Colonic mucosa (tissue), 4 donors: ENCODE measurements around the gene E4F1. TPM values are rescaled to one million over a fixed set of nuclear protein-coding genes. Genes with fewer than 3 reads are reported as not detected.
A peak's percentile ranks its signal among the peaks of the same experiment; 100 is the strongest.

Experiments
- DNase-seq: peaks from one replicate; pipeline ENCODE4 v3.0.0-alpha.2; 2020
- H3K27ac ChIP-seq: fragments of 200-600 bp; one replicate; pipeline ENCODE4 v1.8.0; 2021
- H3K27me3 ChIP-seq: fragments of 200-600 bp; one replicate; pipeline ENCODE4 v1.8.0; 2021
- H3K36me3 ChIP-seq: fragments of 200-600 bp; one replicate; pipeline ENCODE4 v1.8.0; 2021
- H3K4me1 ChIP-seq: fragments of 200-600 bp; one replicate; pipeline ENCODE4 v1.8.0; 2021; ENCODE audit warnings: mild to moderate bottlenecking
- H3K4me3 ChIP-seq: fragments of 200-600 bp; one replicate; pipeline ENCODE4 v1.8.0; 2021
- H3K9ac ChIP-seq, 2 donors: one replicate each; pipeline ENCODE4 v1.7.0; 2013; ENCODE audit warnings: control low read depth in 2 of 2, low read depth in 2 of 2, low read length in 2 of 2
- H3K9me3 ChIP-seq: fragments of 200-600 bp; one replicate; pipeline ENCODE4 v1.8.0; 2021
- CTCF ChIP-seq: fragments of 200-600 bp; IDR thresholded peaks from one replicate; pipeline ENCODE4 v1.8.0; 2022; ENCODE audit warnings: antibody characterized with exemption, mild to moderate bottlenecking
- intact Hi-C: fragments of 100-400 bp; cut with DNase I; formaldehyde crosslinking; loops from one replicate; pipeline ENCODE4 v1.14.1; 2022
- total RNA-seq, 2 donors: library from RNA; stranded (reverse); fragmentation: NEBNext Ultra II Directional in 1 of 2; extraction: Animal tissue kit (Norgen Biotek cat#: 25700) in 1 of 2; gene quantifications; one replicate each; pipeline ENCODE4 v1.2.1, GENCODE V29; 2021
- donor health status: healthy.
- donor health status: DM: no; HTN: no; CAD: no.
- donor health status: DM: no; HTN: no; CAD: no.

The E4F1 gene
- total RNA-seq, 2 donors from 2014 or later, result 19.9 to 37.4 TPM

- intact Hi-C loops, result no loop called here
- Histone ChIP-seq H3K36me3 (peaks cover 32% of the 10 kb centered on the region), H3K27me3 (peaks cover 26% of the 10 kb centered on the region), H3K9ac (no peak overlapping the region), H3K4me1 (peaks cover 16% of the 10 kb centered on the region), H3K27ac (no peak overlapping the region), H3K4me3 (no peak overlapping the region), H3K9me3 (no peaks in the 10 kb centered on the region)
- no peak for TF ChIP-seq CTCF
- no peak for DNase-seq
These were observed 10.8 kb downstream of the E4F1 start for GRCh38 chr16:2233872-2234812.

DNA sequence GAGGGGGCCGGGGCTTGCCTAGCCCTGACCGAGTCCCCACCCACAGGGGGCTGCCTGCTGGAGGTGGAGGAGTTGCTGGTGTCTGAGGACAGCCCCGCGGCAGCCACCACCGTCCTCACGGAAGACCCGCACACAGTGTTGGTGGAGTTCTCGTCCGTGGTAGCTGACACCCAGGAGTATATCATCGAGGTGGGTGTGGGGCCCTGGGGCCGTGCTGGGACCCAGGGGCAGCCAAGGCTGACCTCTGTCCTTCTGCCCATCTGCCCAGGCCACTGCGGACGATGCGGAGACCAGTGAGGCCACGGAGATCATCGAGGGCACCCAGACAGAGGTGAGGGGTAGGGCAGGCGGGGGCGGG is 11.4 kb downstream of the E4F1 start:
- H3K4me1 ChIP-seq, result peaks cover 16% of the 10 kb centered on the region
- peaks cover 26% of the 10 kb centered on the region for H3K27me3 ChIP-seq
- H3K36me3 ChIP-seq, result peaks cover 25% of the 10 kb centered on the region

GRCh38 chr16:2235234-2235651 is 11.9 kb downstream of the E4F1 start:
- H3K4me3 ChIP-seq, result no peak overlapping the region
- no peak for TF ChIP-seq CTCF
- H3K9ac ChIP-seq, result no peak overlapping the region
- H3K27ac ChIP-seq, result no peak overlapping the region
- H3K36me3 ChIP-seq, result peaks cover 23% of the 10 kb centered on the region
- intact Hi-C loops, result no loop called here
- DNase-seq, result no peak
- no peaks in the 10 kb centered on the region for H3K9me3 ChIP-seq
- H3K4me1 ChIP-seq, result peaks cover 16% of the 10 kb centered on the region
- H3K27me3 ChIP-seq, result peaks cover 26% of the 10 kb centered on the region

More for the DNA sequence above, 11.4 kb downstream of the E4F1 start:
- no peak for TF ChIP-seq CTCF
- H3K27ac ChIP-seq, result no peak overlapping the region
- intact Hi-C loops, result no loop called here
- no peak overlapping the region for H3K9ac ChIP-seq
- no peak for DNase-seq
- no peak overlapping the region for H3K4me3 ChIP-seq
- H3K9me3 ChIP-seq, result no peaks in the 10 kb centered on the region

DNA sequence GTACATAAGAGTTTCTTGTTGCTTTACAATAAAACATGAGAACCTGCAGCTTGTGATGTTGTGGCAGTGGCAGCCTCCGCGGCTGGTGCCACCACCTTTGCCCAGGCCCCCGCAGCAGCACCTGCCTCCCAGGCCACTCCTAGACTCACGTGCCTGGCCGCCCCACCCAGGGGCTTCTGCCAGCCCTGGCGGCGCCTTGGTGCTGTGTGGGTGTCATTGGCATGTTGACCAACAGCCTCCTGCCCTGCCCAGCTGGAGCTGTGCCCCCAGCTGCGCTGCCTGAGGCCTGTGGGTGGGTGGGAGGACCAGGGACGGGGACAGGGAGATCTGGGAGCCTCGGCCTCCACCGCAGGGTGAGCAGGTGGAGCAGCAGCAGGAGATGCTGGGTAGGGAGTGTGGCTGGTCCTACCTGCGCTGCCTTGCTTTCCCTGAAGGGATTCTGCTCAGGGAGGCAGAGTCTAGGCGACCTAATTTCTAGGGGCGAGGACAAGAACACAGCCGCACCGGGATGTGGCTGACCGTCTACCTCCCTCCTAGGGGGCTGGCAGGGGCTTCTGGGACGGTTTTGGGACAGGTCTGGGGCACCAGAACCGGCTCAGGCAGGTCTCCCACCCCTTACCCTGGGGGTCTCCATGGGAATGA is 12.4 kb downstream of the E4F1 start:
- no peak overlapping the region for H3K9ac ChIP-seq
- TF ChIP-seq CTCF, result no peak
- H3K27me3 ChIP-seq, result peaks cover 26% of the 10 kb centered on the region
- intact Hi-C loops, result no loop called here
- DNase-seq, result no peak
- H3K9me3 ChIP-seq, result no peaks in the 10 kb centered on the region
- no peak overlapping the region for H3K27ac ChIP-seq
- peaks cover 16% of the 10 kb centered on the region for H3K4me1 ChIP-seq
- no peak overlapping the region for H3K4me3 ChIP-seq
- H3K36me3 ChIP-seq, result peaks cover 23% of the 10 kb centered on the region

- intact Hi-C loops, result no loop called here
- Histone ChIP-seq H3K27me3 (peaks cover 26% of the 10 kb centered on the region), H3K9me3 (no peaks in the 10 kb centered on the region), H3K36me3 (peaks cover 23% of the 10 kb centered on the region), H3K27ac (no peak within 1 kb of the TSS), H3K4me3 (peak within 1 kb of the TSS; percentile 13), H3K4me1 (peaks cover 16% of the 10 kb centered on the region), H3K9ac (no peak within 1 kb of the TSS)
- no peak for TF ChIP-seq CTCF
- DNase-seq, result peak; percentile 47
These were observed 13.1 kb downstream of the E4F1 start, which contains the start of gene DNASE1L2 for GRCh38 chr16:2236337-2237101. DNASE1L2 (plus strand) TSS chr16:2236444; CDS start chr16:2236817, 373 bp downstream.
